ENCODE results near the gene NACC1. TPM values are rescaled to one million over a fixed set of nuclear protein-coding genes. Genes with fewer than 3 reads are reported as not detected.
A peak's percentile ranks its signal among the peaks of the same experiment; 100 is the strongest.
"Not testable (repeated sequence)": the region's sequence is repeated elsewhere in the genome, so short reads cannot be mapped to it uniquely, and the experiment has no call there.

NACC1 gene
- polyA plus RNA-seq, 1 donor (not counting 4 experiments of a cell fraction or from before 2014, with no cell fraction given), result 32.9 TPM

DNA sequence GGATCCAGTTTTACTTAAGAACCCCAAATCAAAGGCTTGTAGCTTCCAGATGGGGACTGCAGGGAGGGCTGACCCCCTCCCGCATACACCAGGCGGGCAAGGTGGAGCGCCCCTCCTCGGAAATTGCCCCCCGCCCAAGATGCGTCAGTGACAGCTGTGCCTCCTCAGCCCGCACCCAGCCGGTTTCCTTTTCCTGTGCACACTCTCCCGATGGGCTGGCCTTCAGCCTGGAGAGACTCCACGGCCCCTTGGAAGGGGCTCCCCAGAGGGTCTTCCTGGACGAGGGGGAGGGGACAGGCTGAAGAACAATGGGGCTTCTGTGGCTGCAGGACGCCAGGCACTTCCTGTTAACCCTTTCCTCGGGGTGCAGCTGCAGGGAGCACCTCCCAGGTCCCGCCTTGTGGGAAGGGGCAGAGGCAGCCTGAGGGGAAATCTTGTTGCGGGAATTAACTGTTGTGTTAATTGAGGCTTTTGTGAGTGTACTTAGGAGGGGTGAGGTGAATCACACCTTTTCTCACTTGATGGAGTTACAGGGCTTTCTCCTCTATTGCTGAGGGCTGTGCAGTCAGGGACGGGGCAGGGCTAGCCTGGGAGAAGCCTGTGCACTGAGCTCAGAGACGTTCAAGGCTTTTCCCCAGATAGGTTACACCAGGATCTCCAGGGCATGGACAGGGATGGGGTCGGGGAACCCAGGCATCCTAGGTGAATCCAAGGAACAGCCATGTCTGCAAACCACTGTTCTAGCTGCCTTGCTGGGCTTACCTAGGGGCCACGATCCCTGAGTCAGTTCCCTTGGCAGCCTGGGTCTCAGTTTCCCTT, 46.5 kb downstream of the NACC1 start:
- no peaks in the 10 kb centered on the region for H4K20me1 ChIP-seq (ENCODE audit: control insufficient read depth, extremely low read depth, insufficient read depth, low read length)
- peak overlapping the region; percentile 2 to 49 (median 46) for H3K4me3 ChIP-seq (ENCODE audit: control insufficient read depth in 2 of 3, extremely low read depth in 1 of 3, insufficient read depth in 2 of 3, low read depth in 1 of 3, low read length in 3 of 3)
- no peak for FAIRE-seq
- no peak for DNase-seq (ENCODE audit: low read depth, low spot score)
- H3K4me2 ChIP-seq (ENCODE audit: control insufficient read depth, extremely low read depth, insufficient read depth, low read depth, low read length), result peak overlapping the region; percentile 78
- TF ChIP-seq, protein P1, sequence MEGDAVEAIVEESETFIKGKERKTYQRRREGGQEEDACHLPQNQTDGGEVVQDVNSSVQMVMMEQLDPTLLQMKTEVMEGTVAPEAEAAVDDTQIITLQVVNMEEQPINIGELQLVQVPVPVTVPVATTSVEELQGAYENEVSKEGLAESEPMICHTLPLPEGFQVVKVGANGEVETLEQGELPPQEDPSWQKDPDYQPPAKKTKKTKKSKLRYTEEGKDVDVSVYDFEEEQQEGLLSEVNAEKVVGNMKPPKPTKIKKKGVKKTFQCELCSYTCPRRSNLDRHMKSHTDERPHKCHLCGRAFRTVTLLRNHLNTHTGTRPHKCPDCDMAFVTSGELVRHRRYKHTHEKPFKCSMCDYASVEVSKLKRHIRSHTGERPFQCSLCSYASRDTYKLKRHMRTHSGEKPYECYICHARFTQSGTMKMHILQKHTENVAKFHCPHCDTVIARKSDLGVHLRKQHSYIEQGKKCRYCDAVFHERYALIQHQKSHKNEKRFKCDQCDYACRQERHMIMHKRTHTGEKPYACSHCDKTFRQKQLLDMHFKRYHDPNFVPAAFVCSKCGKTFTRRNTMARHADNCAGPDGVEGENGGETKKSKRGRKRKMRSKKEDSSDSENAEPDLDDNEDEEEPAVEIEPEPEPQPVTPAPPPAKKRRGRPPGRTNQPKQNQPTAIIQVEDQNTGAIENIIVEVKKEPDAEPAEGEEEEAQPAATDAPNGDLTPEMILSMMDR (optimal IDR thresholded peaks at IDR 0.05 in 1 of 3, IDR thresholded peaks at IDR 0.05 in 1 of 3, conservative IDR thresholded peaks at IDR 0.05 in 1 of 3; ENCODE audit: extremely low read depth in 1 of 3, insufficient read depth in 2 of 3, low read length in 3 of 3), result no peak
- TF ChIP-seq EZH2 (IDR thresholded peaks at IDR 0.05; ENCODE audit: low read length), result no peak
- peak overlapping the region; percentile 94 for H3K27ac ChIP-seq (ENCODE audit: control insufficient read depth, insufficient read depth, low read length)
- H3K4me1 ChIP-seq (ENCODE audit: control insufficient read depth, extremely low read depth, insufficient read depth, low read length), result peaks cover 66% of the 10 kb centered on the region
- H3K36me3 ChIP-seq (ENCODE audit: control insufficient read depth in 2 of 2, extremely low read depth in 1 of 2, insufficient read depth in 2 of 2, low read length in 2 of 2), result no peaks in the 10 kb centered on the region
- H3K27me3 ChIP-seq (ENCODE audit: control insufficient read depth, extremely low read depth, insufficient read depth, low read length), result no peaks in the 10 kb centered on the region
- dilution Hi-C loops (cut with MboI; ENCODE audit: extremely low pct_ligation_motif_present, low sequenced_read_pairs), result no loop called here
- peak overlapping the region; percentile 79 for H3K9ac ChIP-seq (ENCODE audit: control insufficient read depth, extremely low read depth, insufficient read depth, low read length)
- H3K9me1 ChIP-seq (ENCODE audit: control insufficient read depth, extremely low read depth, insufficient read depth, low read length), result no peaks in the 10 kb centered on the region
- peak overlapping the region; percentile 35 for H2AFZ ChIP-seq (ENCODE audit: control insufficient read depth, low read length)
- H3K9me3 ChIP-seq (ENCODE audit: control insufficient read depth, low read depth, low read length), result no peaks in the 10 kb centered on the region
- H3K79me2 ChIP-seq (ENCODE audit: control insufficient read depth, insufficient read depth, low read length), result no peaks in the 10 kb centered on the region

DNA sequence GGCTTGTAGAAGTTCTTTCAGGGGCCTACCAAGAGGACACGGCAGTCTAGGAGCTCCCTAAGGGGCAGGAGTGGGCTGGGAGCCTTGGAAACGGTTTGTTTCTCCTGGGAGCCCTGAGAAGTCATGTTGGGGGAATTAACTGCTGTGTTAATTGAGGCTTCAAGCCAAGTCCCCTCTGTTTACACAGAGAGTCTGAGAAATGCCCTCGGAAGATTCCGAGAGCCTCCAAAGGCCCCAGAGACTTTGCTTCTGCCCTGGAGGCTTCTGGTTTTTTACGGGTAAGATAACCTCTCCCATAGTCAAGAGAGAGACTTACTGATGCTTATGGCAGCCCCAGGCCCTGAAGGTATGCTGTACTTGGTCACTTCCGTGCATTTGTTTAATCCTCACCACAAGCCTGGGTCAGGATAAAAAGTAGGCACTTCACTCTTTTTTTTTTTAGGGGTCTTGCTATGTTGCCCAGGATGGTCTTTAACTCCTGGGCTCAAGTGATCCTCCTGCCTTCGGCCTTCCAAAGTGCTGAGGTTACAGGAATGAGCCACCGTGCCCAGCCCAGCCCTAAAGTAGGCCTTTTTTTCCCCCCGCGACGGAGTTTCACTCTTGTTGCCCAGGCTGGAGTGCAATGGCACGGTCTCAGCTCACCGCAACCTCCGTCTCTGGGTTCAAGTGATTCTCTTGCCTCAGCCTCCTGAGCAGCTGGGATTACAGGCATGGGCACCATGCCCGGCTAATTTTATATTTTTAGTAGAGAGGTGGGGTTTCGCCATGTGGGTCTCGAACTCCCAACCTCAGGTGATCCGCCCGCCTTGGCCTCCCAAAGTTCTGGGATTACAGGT, 47.3 kb downstream of the NACC1 start:
- no peak for DNase-seq (ENCODE audit: low read depth, low spot score)

DNA sequence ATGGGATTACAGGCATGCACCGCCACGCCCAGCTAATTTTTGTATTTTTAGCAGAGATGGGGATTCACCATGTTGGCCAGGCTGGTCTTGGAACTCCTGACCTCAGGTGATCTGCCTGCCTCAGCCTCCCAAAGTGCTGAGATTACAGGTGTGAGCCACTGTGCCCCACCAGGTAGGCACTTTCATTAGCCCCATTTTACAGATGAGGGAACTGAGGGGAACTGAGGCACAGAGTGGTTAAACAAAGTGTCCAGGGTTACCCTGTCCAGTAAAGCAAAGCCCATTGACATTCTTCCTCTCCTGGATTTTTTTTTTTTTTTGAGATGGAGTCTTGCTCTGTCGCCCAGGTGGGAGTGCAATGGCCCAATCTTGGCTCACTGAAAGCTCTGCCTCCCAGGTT, 48.1 kb downstream of the NACC1 start:
- H3K9me3 ChIP-seq (ENCODE audit: control insufficient read depth, low read depth, low read length); H3K4me2 ChIP-seq (ENCODE audit: control insufficient read depth, extremely low read depth, insufficient read depth, low read depth, low read length); H3K36me3 ChIP-seq (ENCODE audit: control insufficient read depth in 2 of 2, extremely low read depth in 1 of 2, insufficient read depth in 2 of 2, low read length in 2 of 2); dilution Hi-C loops (cut with MboI; ENCODE audit: extremely low pct_ligation_motif_present, low sequenced_read_pairs); H3K9me1 ChIP-seq (ENCODE audit: control insufficient read depth, extremely low read depth, insufficient read depth, low read length); H4K20me1 ChIP-seq (ENCODE audit: control insufficient read depth, extremely low read depth, insufficient read depth, low read length); FAIRE-seq; DNase-seq (ENCODE audit: low read depth, low spot score); H3K27ac ChIP-seq (ENCODE audit: control insufficient read depth, insufficient read depth, low read length); H2AFZ ChIP-seq (ENCODE audit: control insufficient read depth, low read length); H3K9ac ChIP-seq (ENCODE audit: control insufficient read depth, extremely low read depth, insufficient read depth, low read length); H3K79me2 ChIP-seq (ENCODE audit: control insufficient read depth, insufficient read depth, low read length); H3K27me3 ChIP-seq (ENCODE audit: control insufficient read depth, extremely low read depth, insufficient read depth, low read length); H3K4me3 ChIP-seq (ENCODE audit: control insufficient read depth in 2 of 3, extremely low read depth in 1 of 3, insufficient read depth in 2 of 3, low read depth in 1 of 3, low read length in 3 of 3): not testable (repeated sequence)
- peaks cover 76% of the 10 kb centered on the region for H3K4me1 ChIP-seq (ENCODE audit: control insufficient read depth, extremely low read depth, insufficient read depth, low read length)

More for the DNA sequence above, 47.3 kb downstream of the NACC1 start:
- Histone ChIP-seq H3K27me3 (ENCODE audit: control insufficient read depth, extremely low read depth, insufficient read depth, low read length) (no peaks in the 10 kb centered on the region), H3K4me1 (ENCODE audit: control insufficient read depth, extremely low read depth, insufficient read depth, low read length) (peaks cover 75% of the 10 kb centered on the region), H2AFZ (ENCODE audit: control insufficient read depth, low read length) (peak overlapping the region; percentile 2), H3K79me2 (ENCODE audit: control insufficient read depth, insufficient read depth, low read length) (no peaks in the 10 kb centered on the region), H3K9ac (ENCODE audit: control insufficient read depth, extremely low read depth, insufficient read depth, low read length) (peak overlapping the region; percentile 79), H3K9me3 (ENCODE audit: control insufficient read depth, low read depth, low read length) (no peaks in the 10 kb centered on the region), H3K4me2 (ENCODE audit: control insufficient read depth, extremely low read depth, insufficient read depth, low read depth, low read length) (peak overlapping the region; percentile 78), H3K36me3 (ENCODE audit: control insufficient read depth in 2 of 2, extremely low read depth in 1 of 2, insufficient read depth in 2 of 2, low read length in 2 of 2) (no peaks in the 10 kb centered on the region), H3K9me1 (ENCODE audit: control insufficient read depth, extremely low read depth, insufficient read depth, low read length) (no peaks in the 10 kb centered on the region), H3K4me3 (ENCODE audit: control insufficient read depth in 2 of 3, extremely low read depth in 1 of 3, insufficient read depth in 2 of 3, low read depth in 1 of 3, low read length in 3 of 3) (peak overlapping the region in 1 of 3 experiments; percentile 49), H3K27ac (ENCODE audit: control insufficient read depth, insufficient read depth, low read length) (peak overlapping the region; percentile 94), H4K20me1 (ENCODE audit: control insufficient read depth, extremely low read depth, insufficient read depth, low read length) (no peaks in the 10 kb centered on the region)
- dilution Hi-C loops (cut with MboI; ENCODE audit: extremely low pct_ligation_motif_present, low sequenced_read_pairs), result no loop called here
- no peak for FAIRE-seq
- no peak for TF ChIP-seq EZH2 (IDR thresholded peaks at IDR 0.05; ENCODE audit: low read length)
- TF ChIP-seq, protein P1 (optimal IDR thresholded peaks at IDR 0.05 in 1 of 3, IDR thresholded peaks at IDR 0.05 in 1 of 3, conservative IDR thresholded peaks at IDR 0.05 in 1 of 3; ENCODE audit: extremely low read depth in 1 of 3, insufficient read depth in 2 of 3, low read length in 3 of 3), result no peak
